Astrocyte of the spinal cord (primary cell): ENCODE measurements around the gene MRTFB.
"Not testable (repeated sequence)": the region's sequence is repeated elsewhere in the genome, so short reads cannot be mapped to it uniquely, and the experiment has no call there.

Experiments used
- DNase-seq: peaks from one replicate; pipeline ENCODE4 v3.0.0; 2011; ENCODE audit warnings: low read depth, low spot score
- H3K4me3 ChIP-seq: 2 replicates; pipeline ENCODE4 v1.5.1; 2011; ENCODE audit warnings: low read depth, mild to moderate bottlenecking, low read length, moderate library complexity
- CTCF ChIP-seq: IDR thresholded peaks from 2 replicates; pipeline ENCODE4 v1.5.1; 2012; ENCODE audit warnings: low read depth, mild to moderate bottlenecking, low read length, inconsistent platforms
- in situ Hi-C: cut with HindIII; loops from 2 replicates; pipeline ENCODE4 v1.10.0; 2017; ENCODE audit warnings: low sequenced_read_pairs

MRTFB gene

GRCh38 chr16:14070877-14071575 lies at the start of gene MRTFB:
TSS of gene MRTFB (plus strand) at chr16:14071319. CDS start at chr16:14140607, 69,288 bp downstream.
- in situ Hi-C loops = no loop called here
- H3K4me3 ChIP-seq = peak within 1 kb of the TSS; percentile 83
- no peak for TF ChIP-seq CTCF
- DNase-seq = peak; percentile 49

GRCh38 chr16:14023526-14023925 lies 47.6 kb upstream of the MRTFB start:
- H3K4me3 ChIP-seq, in situ Hi-C loops, DNase-seq: not testable (repeated sequence)

- H3K4me3 ChIP-seq = no peak overlapping the region
- in situ Hi-C loops = no loop called here
- TF ChIP-seq CTCF = no peak
- DNase-seq = no peak
These were observed 46.8 kb upstream of the MRTFB start for GRCh38 chr16:14024283-14024682.

- no peak overlapping the region for H3K4me3 ChIP-seq
- in situ Hi-C loops = no loop called here
- DNase-seq = no peak
- no peak for TF ChIP-seq CTCF
These were observed 44.4 kb upstream of the MRTFB start for GRCh38 chr16:14026572-14027285.

- in situ Hi-C loops = no loop called here
These were observed 42.9 kb upstream of the MRTFB start for GRCh38 chr16:14028202-14028601.

GRCh38 chr16:14029658-14030057 lies 41.5 kb upstream of the MRTFB start:
- no peak for TF ChIP-seq CTCF
- H3K4me3 ChIP-seq = no peak overlapping the region
- no peak for DNase-seq
- in situ Hi-C loops = no loop called here

More at GRCh38 chr16:14028202-14028601, 42.9 kb upstream of the MRTFB start:
- no peak for TF ChIP-seq CTCF
- H3K4me3 ChIP-seq = no peak overlapping the region
- no peak for DNase-seq

GRCh38 chr16:14035092-14035491 lies 36.0 kb upstream of the MRTFB start:
- H3K4me3 ChIP-seq = no peak overlapping the region
- no peak for TF ChIP-seq CTCF
- in situ Hi-C loops = no loop called here
- no peak for DNase-seq
